ENCODE measurements around the gene PAX7.
"Not testable (repeated sequence)": the region's sequence is repeated elsewhere in the genome, so short reads cannot be mapped to it uniquely, and the experiment has no call there.

PAX7 gene

GRCh38 chr1:18734001-18734400 is 103.4 kb downstream of the PAX7 start:
- no peak for DNase-seq

GRCh38 chr1:18734461-18735223 is 104.0 kb downstream of the PAX7 start:
- DNase-seq, result no peak

GRCh38 chr1:18735224-18735997 is 104.8 kb downstream of the PAX7 start:
- no peak for DNase-seq

DNA sequence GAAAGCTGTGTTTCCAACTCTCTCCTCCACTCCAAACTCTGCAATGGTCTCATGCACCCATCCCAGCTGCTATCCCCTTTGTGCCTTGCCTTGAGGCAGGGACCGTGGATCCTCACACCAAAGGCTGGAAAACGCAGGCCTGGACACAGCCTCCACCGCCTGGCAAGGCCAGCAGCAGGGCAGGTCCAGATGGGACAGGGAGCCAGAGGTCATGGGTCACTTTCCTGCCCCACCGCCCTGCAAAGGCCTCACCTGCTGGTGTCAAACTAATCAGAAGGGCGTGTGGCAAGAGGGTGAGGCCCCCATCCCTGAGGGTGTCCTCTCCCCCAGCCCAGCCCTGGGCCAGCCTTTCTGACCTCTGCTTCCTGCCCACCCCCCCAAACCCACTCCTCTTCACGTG is 106.3 kb downstream of the PAX7 start:
- no peak for DNase-seq

- DNase-seq, result no peak
Measured at GRCh38 chr1:18738126-18738525, 107.5 kb downstream of the PAX7 start.

DNA sequence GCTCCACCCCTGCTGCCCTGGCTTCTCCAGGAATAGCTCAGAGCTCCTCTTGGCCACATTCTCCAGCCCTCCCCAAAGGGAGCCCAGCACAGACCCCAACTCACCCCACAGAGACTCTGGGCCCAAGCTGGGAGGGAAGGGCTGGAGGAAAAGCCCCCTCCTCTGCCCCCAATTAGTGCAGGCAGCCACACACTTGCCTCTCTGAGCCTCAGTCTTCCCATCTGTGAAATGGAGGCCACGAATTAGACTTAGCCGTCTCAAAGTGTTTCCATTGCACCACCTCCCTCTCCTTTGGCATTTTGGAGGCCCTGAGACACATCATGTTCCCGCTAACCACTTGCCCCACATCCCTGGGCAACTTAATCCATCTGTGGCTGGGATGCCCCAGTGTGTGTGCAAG is 108.0 kb downstream of the PAX7 start:
- no peak for DNase-seq

DNA sequence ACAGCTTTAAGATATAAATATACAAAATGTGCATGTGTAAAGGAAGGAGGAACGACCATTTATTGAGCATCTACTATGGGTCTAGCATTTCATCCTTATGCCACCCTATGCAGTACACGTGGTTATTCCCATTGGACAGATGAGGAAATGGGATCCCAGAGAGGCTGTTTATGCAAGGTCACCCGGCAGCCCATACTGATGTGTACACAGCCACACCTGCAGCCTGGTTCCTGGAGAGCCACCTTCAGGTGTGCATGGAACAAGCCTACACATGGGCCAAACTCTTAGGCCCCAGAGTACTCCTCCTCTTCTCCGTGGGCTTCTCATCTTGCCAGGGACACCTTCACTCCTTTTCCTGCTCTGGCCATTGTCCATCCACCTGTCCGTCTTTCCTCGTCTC is 108.8 kb downstream of the PAX7 start:
- DNase-seq, result no peak

DNA sequence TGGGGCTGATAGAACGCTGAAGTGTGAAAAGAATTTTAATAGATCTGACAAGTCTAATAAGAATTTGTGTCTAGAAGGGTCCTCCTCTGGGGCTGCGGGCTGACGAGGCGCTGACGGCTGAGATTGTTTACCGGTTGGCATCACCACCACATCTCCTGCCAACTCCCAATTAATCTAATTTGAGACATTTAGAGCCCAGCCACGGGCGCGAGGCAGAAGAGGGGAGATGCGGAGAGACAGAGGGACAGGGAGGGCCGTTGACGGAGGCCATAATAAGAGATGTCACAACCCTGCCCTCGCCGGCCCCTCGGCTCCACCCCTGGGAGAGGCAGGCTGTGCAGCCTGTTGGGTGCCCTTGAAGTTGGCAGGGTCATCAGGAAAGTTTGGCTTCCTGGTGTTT is 109.3 kb downstream of the PAX7 start:
- no peak for DNase-seq

- DNase-seq, result no peak
Measured at GRCh38 chr1:18740617-18741016, 110.0 kb downstream of the PAX7 start.

DNA sequence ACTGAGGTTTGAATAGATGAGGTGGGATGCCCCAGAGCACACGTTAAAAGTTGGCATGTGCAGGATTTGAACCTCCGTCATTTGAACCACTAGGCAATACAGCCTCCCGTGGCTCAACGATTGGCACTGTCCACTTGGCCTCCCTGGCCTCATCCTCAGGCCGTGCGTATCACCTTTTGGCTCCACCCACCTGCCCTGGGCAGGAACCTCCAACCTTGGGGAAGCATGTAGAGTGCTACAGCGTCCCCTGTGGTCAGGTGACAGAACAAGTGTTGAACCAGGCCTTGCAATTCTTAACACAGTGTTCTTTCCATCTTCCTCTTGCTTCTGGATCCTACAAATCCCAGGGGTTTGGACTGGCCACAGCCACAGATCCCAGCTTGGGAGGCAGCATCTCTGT is 112.6 kb downstream of the PAX7 start:
- DNase-seq, result no peak

DNA sequence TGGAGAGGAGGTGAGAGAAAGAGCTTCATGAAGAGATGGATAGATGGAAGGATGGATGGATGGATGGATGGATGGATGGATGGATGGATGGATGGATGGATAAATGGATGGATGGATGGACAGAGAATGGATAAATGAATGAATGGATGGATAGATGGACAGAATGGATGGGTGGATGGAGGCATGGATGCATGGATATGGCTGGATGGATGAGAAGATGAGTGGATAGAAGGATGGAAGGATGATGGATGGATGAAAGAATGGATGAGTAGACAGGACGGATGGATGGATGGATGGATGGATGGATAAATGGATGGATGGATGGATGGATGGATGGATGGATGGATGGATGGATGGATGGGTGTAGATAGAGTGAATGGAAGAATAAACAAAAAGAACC is 113.7 kb downstream of the PAX7 start:
- DNase-seq, result not testable (repeated sequence)

DNA sequence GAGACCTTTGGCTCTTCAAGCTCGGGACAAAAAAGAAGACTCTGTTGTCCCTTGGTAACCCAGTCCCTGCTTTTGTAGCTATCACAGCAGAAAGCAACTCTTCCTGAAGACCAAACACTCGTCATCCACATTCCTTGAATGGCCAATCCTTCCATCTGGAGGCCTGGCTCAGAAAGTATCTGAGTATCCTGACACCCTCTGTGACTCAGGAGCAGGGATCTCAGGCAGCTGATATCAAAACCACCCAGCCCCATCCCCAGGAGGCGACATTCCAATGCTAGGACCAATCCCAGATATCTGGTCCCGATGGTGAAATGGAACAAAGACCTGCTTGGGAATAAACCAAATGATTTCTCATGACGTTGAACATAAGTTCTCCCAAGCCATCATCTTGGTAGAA is 116.3 kb downstream of the PAX7 start:
- no peak for DNase-seq

DNA sequence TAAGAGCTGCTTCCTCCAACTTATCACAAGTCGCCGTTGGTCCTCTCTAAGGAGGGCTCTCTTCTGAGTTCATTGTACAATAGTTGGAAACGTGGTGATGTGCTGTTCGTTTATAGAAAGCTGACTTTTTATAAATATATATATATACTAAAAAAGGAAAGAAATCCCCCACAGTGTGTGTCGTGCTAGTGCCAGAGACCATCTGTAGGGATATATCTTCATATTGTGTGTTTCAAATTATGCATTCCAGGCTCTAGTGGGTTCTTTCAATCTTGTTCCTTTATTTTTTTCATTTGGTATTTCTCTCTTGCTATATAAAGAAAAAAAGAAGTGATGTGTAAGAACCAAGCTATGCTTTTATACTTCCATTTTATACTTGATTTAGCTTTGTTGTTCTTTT is 117.0 kb downstream of the PAX7 start:
- DNase-seq, result no peak

GRCh38 chr1:18748435-18748834 is 117.8 kb downstream of the PAX7 start:
- DNase-seq, result no peak

- DNase-seq, result no peak
Measured at GRCh38 chr1:18749569-18749968, 118.9 kb downstream of the PAX7 start.

DNA sequence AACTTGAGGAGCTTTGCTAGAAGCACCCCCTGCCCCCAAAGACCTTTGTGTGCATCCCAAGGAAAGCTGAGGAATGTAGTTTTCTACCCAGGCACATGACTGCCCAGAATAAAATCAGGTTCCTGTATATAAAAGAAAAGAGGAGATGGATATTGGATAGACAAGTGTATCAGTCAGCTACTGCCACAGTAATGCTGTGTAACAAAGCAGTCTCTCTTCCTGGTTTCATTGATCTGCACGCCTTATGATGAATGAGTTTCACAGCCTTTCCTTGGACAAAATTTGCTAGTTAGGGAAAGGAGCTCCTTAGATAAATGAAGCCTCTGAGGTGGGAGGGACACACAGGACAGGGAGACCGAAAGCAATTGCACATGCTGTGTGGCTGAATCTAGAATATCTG is 120.0 kb downstream of the PAX7 start:
- no peak for DNase-seq

GRCh38 chr1:18751425-18751824 is 120.8 kb downstream of the PAX7 start:
- DNase-seq, result no peak

DNA sequence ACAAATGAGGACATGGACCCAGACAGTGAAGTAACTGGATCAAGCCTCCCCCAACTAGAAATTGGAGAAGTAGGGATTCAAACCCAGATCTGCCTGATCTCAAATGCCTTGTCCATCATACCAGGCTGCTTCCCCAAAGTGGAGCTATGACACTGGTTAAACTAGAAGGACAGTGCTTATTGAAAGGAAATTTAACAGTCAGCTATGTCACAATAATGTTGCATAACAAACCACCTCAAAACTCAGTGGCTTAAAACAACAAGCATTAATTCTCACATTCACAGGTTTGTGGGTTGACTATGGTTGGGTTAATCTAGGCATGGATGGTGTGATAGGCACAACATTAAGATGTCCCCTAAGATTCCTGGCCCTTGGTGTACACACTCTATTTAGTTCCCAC is 121.8 kb downstream of the PAX7 start:
- DNase-seq, result no peak

- no peak for DNase-seq
Measured at GRCh38 chr1:18760156-18760555, 129.5 kb downstream of the PAX7 start.

DNA sequence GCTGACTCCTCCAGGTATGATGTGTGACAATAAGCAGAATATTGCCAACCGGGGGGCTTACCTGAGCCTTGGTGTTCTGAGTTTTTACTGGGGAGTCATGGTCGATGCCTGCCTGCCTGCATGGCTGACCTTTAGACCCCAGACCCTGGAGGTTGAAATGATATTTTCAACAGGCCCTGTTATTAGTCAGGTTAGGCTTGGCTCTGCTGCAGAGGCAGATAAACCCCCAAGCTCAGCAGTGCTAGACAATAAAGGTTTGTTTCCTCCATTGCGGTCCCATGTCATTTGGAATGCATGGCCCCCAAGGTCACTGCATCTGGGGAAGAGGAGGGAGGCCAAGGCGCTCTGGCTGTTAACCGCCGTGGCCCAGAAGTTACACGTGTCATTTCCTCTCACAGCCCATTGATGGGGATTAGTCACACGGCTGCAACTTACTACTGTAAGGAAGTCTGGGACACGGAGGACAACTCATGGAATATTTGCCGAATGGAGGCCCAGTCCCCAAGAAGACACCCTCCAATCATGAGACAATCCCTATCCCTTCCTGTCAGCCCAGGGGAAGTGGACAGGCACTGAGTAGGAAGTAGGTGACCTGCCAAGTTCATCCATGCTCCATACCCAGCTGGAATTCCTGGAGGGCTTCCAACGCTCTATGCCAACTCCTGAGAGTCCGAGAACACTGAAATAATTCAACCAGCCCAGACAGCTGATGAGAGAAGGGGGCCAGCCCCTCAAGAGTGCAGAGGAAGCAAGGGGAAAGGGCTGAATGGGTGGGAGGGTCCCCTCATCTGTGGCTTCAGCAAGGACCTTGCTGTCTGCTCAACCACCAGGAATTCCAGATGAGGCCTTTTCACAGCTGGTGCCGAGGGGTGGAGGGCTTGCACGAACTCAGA is 131.5 kb downstream of the PAX7 start:
- no peak for DNase-seq

- DNase-seq, result no peak
Measured at GRCh38 chr1:18764362-18764761, 133.7 kb downstream of the PAX7 start.

DNA sequence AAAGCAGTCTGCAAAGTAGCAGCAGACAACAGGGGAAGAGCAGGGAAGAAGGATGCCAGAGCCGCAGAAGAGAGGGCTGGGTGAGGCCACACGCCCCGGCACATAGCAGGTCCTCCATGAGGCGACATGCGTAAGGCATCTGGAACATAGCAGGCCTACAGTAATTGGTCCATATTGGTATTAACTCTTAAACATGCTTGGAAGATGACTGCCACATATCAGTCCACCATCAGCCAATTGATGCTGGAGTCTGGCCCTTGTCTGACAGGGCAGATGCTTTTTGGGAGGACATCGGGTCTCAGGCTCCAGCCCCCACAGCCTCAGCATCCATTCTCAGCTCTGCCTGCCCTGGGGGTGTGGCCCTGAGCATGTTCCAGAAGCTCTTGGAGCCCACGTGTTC is 135.1 kb downstream of the PAX7 start:
- DNase-seq, result no peak

DNA sequence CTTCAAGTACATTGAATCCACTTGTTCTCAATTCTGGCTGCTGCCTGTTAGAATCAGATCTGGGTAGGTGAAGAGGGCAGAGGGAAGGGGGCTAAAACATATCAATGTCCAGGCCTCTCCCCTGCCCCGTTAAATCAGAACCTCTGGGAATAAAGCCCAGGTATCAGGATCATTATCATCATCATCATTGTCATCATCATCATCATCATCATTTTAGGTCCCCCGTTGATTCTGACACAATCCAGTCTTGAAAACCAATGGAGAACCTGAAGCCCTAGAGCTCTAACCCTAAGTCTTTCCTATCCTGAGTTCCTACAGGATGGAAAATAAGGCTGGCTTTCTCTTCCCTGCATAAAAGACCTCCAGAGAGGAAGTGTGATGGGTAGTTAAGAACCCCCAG is 135.7 kb downstream of the PAX7 start:
- DNase-seq, result no peak

Data from hippocampal formation (tissue), 2 donors.